Hepatocyte (in vitro differentiated cells): ENCODE data around the gene NSUN2.

Experiments
- EZH2phosphoT487 ChIP-seq: fragments of 200-600 bp; sonication (generic); IDR thresholded peaks from one replicate; pipeline ENCODE4 v1.6.1; 2018; ENCODE audit warnings: antibody characterized with exemption, mild to moderate bottlenecking, low read depth, moderate library complexity; ENCODE audit not compliant: unreplicated experiment, severe bottlenecking
- TF ChIP-seq, protein P1 (sequence below): fragments of 200-600 bp; sonication (generic); IDR thresholded peaks from 2 replicates; pipeline ENCODE4 v1.5.1; 2016; ENCODE audit warnings: antibody characterized with exemption, mild to moderate bottlenecking; ENCODE audit not compliant: poor library complexity

- no peak for TF ChIP-seq EZH2phosphoT487
- TF ChIP-seq, protein P1, sequence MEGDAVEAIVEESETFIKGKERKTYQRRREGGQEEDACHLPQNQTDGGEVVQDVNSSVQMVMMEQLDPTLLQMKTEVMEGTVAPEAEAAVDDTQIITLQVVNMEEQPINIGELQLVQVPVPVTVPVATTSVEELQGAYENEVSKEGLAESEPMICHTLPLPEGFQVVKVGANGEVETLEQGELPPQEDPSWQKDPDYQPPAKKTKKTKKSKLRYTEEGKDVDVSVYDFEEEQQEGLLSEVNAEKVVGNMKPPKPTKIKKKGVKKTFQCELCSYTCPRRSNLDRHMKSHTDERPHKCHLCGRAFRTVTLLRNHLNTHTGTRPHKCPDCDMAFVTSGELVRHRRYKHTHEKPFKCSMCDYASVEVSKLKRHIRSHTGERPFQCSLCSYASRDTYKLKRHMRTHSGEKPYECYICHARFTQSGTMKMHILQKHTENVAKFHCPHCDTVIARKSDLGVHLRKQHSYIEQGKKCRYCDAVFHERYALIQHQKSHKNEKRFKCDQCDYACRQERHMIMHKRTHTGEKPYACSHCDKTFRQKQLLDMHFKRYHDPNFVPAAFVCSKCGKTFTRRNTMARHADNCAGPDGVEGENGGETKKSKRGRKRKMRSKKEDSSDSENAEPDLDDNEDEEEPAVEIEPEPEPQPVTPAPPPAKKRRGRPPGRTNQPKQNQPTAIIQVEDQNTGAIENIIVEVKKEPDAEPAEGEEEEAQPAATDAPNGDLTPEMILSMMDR: no peak
These were observed 76.1 kb downstream of the NSUN2 start for GRCh38 chr5:6556802-6557102.
